Stimulated activated CD8-positive, alpha-beta memory T cell treated with anti-CD3 and anti-CD28 coated beads, Interleukin-2, amount 100 ng/mL, for 1 hour (primary cell): Measurements from ENCODE around the gene RDM1.

Experiments used
- DNase-seq, 2 donors: peaks; one replicate each; pipeline ENCODE4 v3.0.0-alpha.2; 2020; ENCODE audit warnings: low read depth in 2 of 2

Gene RDM1

GRCh38 chr17:35870906-35871819 lies 59.4 kb downstream of the RDM1 start:
- no peak for DNase-seq

DNA sequence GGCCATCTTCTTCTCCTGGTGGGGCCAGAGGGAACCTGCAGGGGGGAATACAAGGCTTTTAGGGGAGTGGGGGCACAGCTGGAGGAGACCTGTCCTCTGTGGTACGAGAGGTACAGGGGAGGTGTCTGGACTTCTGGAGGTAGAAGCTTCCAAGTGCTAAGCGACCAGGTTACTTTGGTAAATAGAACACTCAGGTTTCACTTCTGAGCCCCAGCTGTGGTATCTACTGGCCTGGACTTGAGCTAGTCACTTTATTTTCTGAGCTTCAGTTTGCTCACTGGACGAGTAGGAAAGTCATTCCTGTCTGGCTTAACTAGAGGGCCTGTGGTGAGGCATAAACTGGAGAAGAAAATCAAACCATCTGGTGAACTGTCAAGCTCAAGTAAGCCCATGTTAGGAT lies 61.8 kb downstream of the RDM1 start, which contains the start of gene HEATR9:
HEATR9 (minus strand) TSS at position 155 of the 400 bp plus-strand sequence; CDS start at position 6, 149 bp downstream.
- no peak for DNase-seq
